ENCODE results near the gene ENDOV.

Gene ENDOV

GRCh38 chr17:80452173-80452915 lies 37.4 kb downstream of the ENDOV start:
- no peak for DNase-seq

GRCh38 chr17:80453126-80453997 lies 38.4 kb downstream of the ENDOV start:
- no peak for DNase-seq

- no peak for DNase-seq
Measured at GRCh38 chr17:80453998-80454556, 39.1 kb downstream of the ENDOV start.

- peak; percentile 98 for DNase-seq
Measured at GRCh38 chr17:80454557-80455335, 39.8 kb downstream of the ENDOV start.

- no peak for DNase-seq
Measured at GRCh38 chr17:80455336-80455710, 40.4 kb downstream of the ENDOV start.

- DNase-seq, result no peak
Measured at GRCh38 chr17:80455784-80456183, 40.8 kb downstream of the ENDOV start.

GRCh38 chr17:80456465-80457235 lies 41.7 kb downstream of the ENDOV start:
- peak; percentile 66 for DNase-seq

- no peak for DNase-seq
Measured at GRCh38 chr17:80457236-80457856, 42.4 kb downstream of the ENDOV start.

- DNase-seq, result no peak
Measured at GRCh38 chr17:80458016-80458415, 43.0 kb downstream of the ENDOV start.

- no peak for DNase-seq
Measured at GRCh38 chr17:80459234-80459633, 44.3 kb downstream of the ENDOV start.

GRCh38 chr17:80460429-80460834 lies 45.5 kb downstream of the ENDOV start:
- DNase-seq, result no peak

- DNase-seq, result no peak
Measured at GRCh38 chr17:80461528-80462160, 46.7 kb downstream of the ENDOV start.

- no peak for DNase-seq
Measured at GRCh38 chr17:80463784-80464400, 48.9 kb downstream of the ENDOV start.

- no peak for DNase-seq
Measured at GRCh38 chr17:80464486-80464885, 49.5 kb downstream of the ENDOV start.

- DNase-seq, result no peak
Measured at GRCh38 chr17:80465327-80465974, 50.5 kb downstream of the ENDOV start.

GRCh38 chr17:80466188-80466705 lies 51.3 kb downstream of the ENDOV start:
- no peak for DNase-seq

GRCh38 chr17:80468242-80468641 lies 53.3 kb downstream of the ENDOV start:
- no peak for DNase-seq

GRCh38 chr17:80468781-80469493 lies 54.0 kb downstream of the ENDOV start:
- DNase-seq, result no peak

GRCh38 chr17:80469667-80470066 lies 54.7 kb downstream of the ENDOV start:
- no peak for DNase-seq
